ENCODE data around the gene AKAP1. TPM values are rescaled to one million over a fixed set of nuclear protein-coding genes. Genes with fewer than 3 reads are reported as not detected.
A peak's percentile ranks its signal among the peaks of the same experiment; 100 is the strongest.

The AKAP1 gene
- total RNA-seq, 1 experiment from 2014 or later, result 73.1 TPM

DNA sequence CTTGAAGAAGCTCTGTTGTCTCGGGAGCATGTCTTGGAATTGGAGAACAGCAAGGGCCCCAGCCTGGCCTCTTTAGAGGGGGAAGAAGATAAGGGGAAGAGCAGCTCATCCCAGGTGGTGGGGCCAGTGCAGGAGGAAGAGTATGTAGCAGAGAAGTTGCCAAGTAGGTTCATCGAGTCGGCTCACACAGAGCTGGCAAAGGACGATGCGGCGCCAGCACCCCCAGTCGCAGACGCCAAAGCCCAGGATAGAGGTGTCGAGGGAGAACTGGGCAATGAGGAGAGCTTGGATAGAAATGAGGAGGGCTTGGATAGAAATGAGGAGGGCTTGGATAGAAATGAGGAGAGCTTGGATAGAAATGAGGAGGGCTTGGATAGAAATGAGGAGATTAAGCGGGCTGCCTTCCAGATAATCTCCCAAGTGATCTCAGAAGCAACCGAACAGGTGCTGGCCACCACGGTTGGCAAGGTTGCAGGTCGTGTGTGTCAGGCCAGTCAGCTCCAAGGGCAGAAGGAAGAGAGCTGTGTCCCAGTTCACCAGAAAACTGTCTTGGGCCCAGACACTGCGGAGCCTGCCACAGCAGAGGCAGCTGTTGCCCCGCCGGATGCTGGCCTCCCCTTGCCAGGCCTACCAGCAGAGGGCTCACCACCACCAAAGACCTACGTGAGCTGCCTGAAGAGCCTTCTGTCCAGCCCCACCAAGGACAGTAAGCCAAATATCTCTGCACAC is 21.2 kb downstream of the AKAP1 start:
- H3K4me1 ChIP-seq (ENCODE audit: insufficient read depth, low read length), result peaks cover 39% of the 10 kb centered on the region
- peaks cover 18% of the 10 kb centered on the region for H3K36me3 ChIP-seq (ENCODE audit: low read depth, low read length)
- peaks cover 6% of the 10 kb centered on the region for H3F3A ChIP-seq (ENCODE audit: low read length, unreplicated experiment)
- DNase-seq (peak; percentile 55), ATAC-seq (peak; percentile 39)
- no peak overlapping the region for H2AFZ ChIP-seq (ENCODE audit: low read length)
- peak overlapping the region; percentile 67 for H3K4me2 ChIP-seq (ENCODE audit: low read length)
- ChIA-PET POLR2A (ENCODE audit: unreplicated experiment) (interaction anchor here (0.6 kb wide), 2 partner anchors 21 to 557 kb away, joined by 3 read pairs; partner anchors contain the start of gene AKAP1), CTCF (interaction anchor here (1.1 kb wide), 1 partner anchor 20 kb away, joined by 4 read pairs; no protein-coding TSS in a partner anchor)
- TF ChIP-seq, protein P1, sequence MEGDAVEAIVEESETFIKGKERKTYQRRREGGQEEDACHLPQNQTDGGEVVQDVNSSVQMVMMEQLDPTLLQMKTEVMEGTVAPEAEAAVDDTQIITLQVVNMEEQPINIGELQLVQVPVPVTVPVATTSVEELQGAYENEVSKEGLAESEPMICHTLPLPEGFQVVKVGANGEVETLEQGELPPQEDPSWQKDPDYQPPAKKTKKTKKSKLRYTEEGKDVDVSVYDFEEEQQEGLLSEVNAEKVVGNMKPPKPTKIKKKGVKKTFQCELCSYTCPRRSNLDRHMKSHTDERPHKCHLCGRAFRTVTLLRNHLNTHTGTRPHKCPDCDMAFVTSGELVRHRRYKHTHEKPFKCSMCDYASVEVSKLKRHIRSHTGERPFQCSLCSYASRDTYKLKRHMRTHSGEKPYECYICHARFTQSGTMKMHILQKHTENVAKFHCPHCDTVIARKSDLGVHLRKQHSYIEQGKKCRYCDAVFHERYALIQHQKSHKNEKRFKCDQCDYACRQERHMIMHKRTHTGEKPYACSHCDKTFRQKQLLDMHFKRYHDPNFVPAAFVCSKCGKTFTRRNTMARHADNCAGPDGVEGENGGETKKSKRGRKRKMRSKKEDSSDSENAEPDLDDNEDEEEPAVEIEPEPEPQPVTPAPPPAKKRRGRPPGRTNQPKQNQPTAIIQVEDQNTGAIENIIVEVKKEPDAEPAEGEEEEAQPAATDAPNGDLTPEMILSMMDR (conservative IDR thresholded peaks at IDR 0.05; ENCODE audit: low read depth, low read length), result peak; percentile 73
- TF ChIP-seq EZH2phosphoT487 (IDR thresholded peaks at IDR 0.05; ENCODE audit: borderline replicate concordance, low read length), result no peak
- no peak for TF ChIP-seq EZH2 (IDR thresholded peaks at IDR 0.05; ENCODE audit: low read length, unreplicated experiment)
- no peaks in the 10 kb centered on the region for H3K9me2 ChIP-seq (replicated peaks; ENCODE audit: low read length)
- intact Hi-C loops (cut with micrococcal nuclease), result loop anchor here (5.0 kb wide), 1 partner anchor 99 kb away; no protein-coding TSS in a partner anchor
- no peaks in the 10 kb centered on the region for H3K9me3 ChIP-seq (ENCODE audit: low read length)
- no peaks in the 10 kb centered on the region for H3K27me3 ChIP-seq (ENCODE audit: low read length)
- peaks cover 81% of the 10 kb centered on the region for H3K79me2 ChIP-seq (ENCODE audit: low read length)
- H3K4me3 ChIP-seq (ENCODE audit: low read length), result no peak overlapping the region
- peak overlapping the region; percentile 71 for H3K9ac ChIP-seq (ENCODE audit: low read length)
- peak overlapping the region; percentile 97 for H3K27ac ChIP-seq (ENCODE audit: low read length)
- TSS peak; percentile 20 for BruUV-seq (replicated peaks)
- no peaks in the 10 kb centered on the region for H4K20me1 ChIP-seq (ENCODE audit: low read length)

DNA sequence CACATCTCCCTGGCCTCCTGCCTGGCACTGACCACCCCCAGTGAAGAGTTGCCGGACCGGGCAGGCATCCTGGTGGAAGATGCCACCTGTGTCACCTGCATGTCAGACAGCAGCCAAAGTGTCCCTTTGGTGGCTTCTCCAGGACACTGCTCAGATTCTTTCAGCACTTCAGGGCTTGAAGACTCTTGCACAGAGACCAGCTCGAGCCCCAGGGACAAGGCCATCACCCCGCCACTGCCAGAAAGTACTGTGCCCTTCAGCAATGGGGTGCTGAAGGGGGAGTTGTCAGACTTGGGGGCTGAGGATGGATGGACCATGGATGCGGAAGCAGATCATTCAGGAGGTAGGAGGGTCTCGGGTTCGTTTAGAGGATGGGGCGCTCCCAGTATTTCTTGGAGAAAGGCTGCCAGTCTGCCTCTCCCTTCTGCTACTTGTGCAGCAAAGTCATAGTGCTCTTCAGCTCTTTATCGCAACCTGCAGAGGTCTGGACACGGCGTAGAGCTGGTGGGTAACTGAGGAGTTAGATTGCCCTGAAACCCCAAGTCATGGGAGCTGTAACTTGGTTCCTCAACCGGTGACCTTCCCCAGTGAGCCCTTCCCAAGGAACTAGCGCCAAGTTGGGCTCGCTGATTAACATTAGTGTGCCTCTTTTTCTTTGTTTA is 21.9 kb downstream of the AKAP1 start:
- peak; percentile 10 for ATAC-seq
- no peaks in the 10 kb centered on the region for H4K20me1 ChIP-seq (ENCODE audit: low read length)
- H3K27me3 ChIP-seq (ENCODE audit: low read length), result no peaks in the 10 kb centered on the region
- no peaks in the 10 kb centered on the region for H3K9me3 ChIP-seq (ENCODE audit: low read length)
- TF ChIP-seq EZH2 (IDR thresholded peaks at IDR 0.05; ENCODE audit: low read length, unreplicated experiment) (no peak), EZH2phosphoT487 (IDR thresholded peaks at IDR 0.05; ENCODE audit: borderline replicate concordance, low read length) (no peak)
- TF ChIP-seq, protein P1 (conservative IDR thresholded peaks at IDR 0.05; ENCODE audit: low read depth, low read length), result no peak
- ChIA-PET CTCF (interaction anchor here (0.5 to 1.1 kb wide), 4 partner anchors 12 to 136 kb away, joined by 3 to 6 read pairs (median 4); no protein-coding TSS in a partner anchor), POLR2A (ENCODE audit: unreplicated experiment) (interaction anchor here (0.7 to 0.9 kb wide), 4 partner anchors 26 to 1673 kb away, joined by 3 to 4 read pairs (median 4); no protein-coding TSS in a partner anchor)
- no peak overlapping the region for H3K4me3 ChIP-seq (ENCODE audit: low read length)
- no peak for DNase-seq
- peaks cover 6% of the 10 kb centered on the region for H3F3A ChIP-seq (ENCODE audit: low read length, unreplicated experiment)
- peaks cover 18% of the 10 kb centered on the region for H3K36me3 ChIP-seq (ENCODE audit: low read depth, low read length)
- intact Hi-C loops (cut with micrococcal nuclease), result loop anchor here (1.0 to 5.0 kb wide), 2 partner anchors 21 to 100 kb away; no protein-coding TSS in a partner anchor
- peak overlapping the region; percentile 67 for H3K4me2 ChIP-seq (ENCODE audit: low read length)
- H3K9ac ChIP-seq (ENCODE audit: low read length), result peak overlapping the region; percentile 71
- H3K4me1 ChIP-seq (ENCODE audit: insufficient read depth, low read length), result peaks cover 39% of the 10 kb centered on the region
- TSS peak; percentile 100 for BruUV-seq (replicated peaks)
- no peaks in the 10 kb centered on the region for H3K9me2 ChIP-seq (replicated peaks; ENCODE audit: low read length)
- no peak overlapping the region for H2AFZ ChIP-seq (ENCODE audit: low read length)
- peaks cover 74% of the 10 kb centered on the region for H3K79me2 ChIP-seq (ENCODE audit: low read length)
- peak overlapping the region; percentile 97 for H3K27ac ChIP-seq (ENCODE audit: low read length)
